Kidney tubule cell (primary cell): Measurements from ENCODE around the gene TLR7.

Source experiments
- DNase-seq: peaks from one replicate; pipeline ENCODE4 v3.0.0-alpha.2; 2018; ENCODE audit warnings: low spot score

The TLR7 gene

GRCh38 chrX:12930150-12930549 lies 63.3 kb downstream of the TLR7 start:
- no peak for DNase-seq

GRCh38 chrX:12932244-12932643 lies 65.4 kb downstream of the TLR7 start:
- DNase-seq, result no peak

- no peak for DNase-seq
Measured at GRCh38 chrX:12934850-12935249, 68.0 kb downstream of the TLR7 start.

- DNase-seq, result no peak
Measured at GRCh38 chrX:12936947-12937346, 70.1 kb downstream of the TLR7 start.
